Naive B cell (primary cell): ENCODE data around the gene HSD3B7. TPM values are rescaled to one million over a fixed set of nuclear protein-coding genes. Genes with fewer than 3 reads are reported as not detected.

Source experiments
- ATAC-seq, 2 donors: fragments of 150-1000 bp; cut with Tn5 transposase; 2 replicates each; pipeline ENCODE4 v1.10.0; 2021; ENCODE audit warnings: low read depth in 2 of 2, mild to moderate bottlenecking in 2 of 2, moderate library complexity in 2 of 2
- DNase-seq: peaks from one replicate; pipeline ENCODE4 v3.0.0; 2022
- H3K27ac Mint-ChIP-seq, 6 donors: one replicate each; pipeline ENCODE4 v1.8.0; 2020 to 2022; ENCODE audit warnings: mild to moderate bottlenecking in 6 of 6, mixed read lengths in 6 of 6, moderate library complexity in 5 of 6, inconsistent platforms in 2 of 6
- H3K27me3 Mint-ChIP-seq, 3 donors: one replicate each; pipeline ENCODE4 v1.8.0; 2021 to 2022; ENCODE audit warnings: mixed read lengths in 3 of 3, mild to moderate bottlenecking in 1 of 3
- H3K36me3 Mint-ChIP-seq, 2 donors: one replicate each; pipeline ENCODE4 v1.8.0; 2020 to 2022; ENCODE audit warnings: mixed read lengths in 2 of 2, inconsistent platforms in 1 of 2, mild to moderate bottlenecking in 1 of 2
- H3K4me1 Mint-ChIP-seq, 3 donors: one replicate each; pipeline ENCODE4 v1.8.0; 2020 to 2022; ENCODE audit warnings: mixed read lengths in 3 of 3, inconsistent platforms in 1 of 3, mild to moderate bottlenecking in 1 of 3, moderate library complexity in 1 of 3
- H3K4me3 Mint-ChIP-seq, 8 donors: one replicate each; pipeline ENCODE4 v1.8.0; 2020 to 2022; ENCODE audit warnings: mild to moderate bottlenecking in 8 of 8, mixed read lengths in 8 of 8, moderate library complexity in 8 of 8, inconsistent platforms in 2 of 8
- H3K9me3 Mint-ChIP-seq, 7 donors: one replicate each; pipeline ENCODE4 v1.8.0; 2020 to 2022; ENCODE audit warnings: mixed read lengths in 7 of 7, mild to moderate bottlenecking in 5 of 7, inconsistent platforms in 2 of 7, moderate library complexity in 1 of 7
- polyA plus RNA-seq, 6 donors: library from polyadenylated mRNA; unstranded; fragments of 300-500 nt; fragmentation: Illumina TruSeq; gene quantifications; one replicate each; pipeline ENCODE4 v1.2.3, GENCODE V29; 2021; ENCODE audit warnings: low read depth in 6 of 6

The HSD3B7 gene
- polyA plus RNA-seq, 6 donors from 2014 or later, result not detected

DNA sequence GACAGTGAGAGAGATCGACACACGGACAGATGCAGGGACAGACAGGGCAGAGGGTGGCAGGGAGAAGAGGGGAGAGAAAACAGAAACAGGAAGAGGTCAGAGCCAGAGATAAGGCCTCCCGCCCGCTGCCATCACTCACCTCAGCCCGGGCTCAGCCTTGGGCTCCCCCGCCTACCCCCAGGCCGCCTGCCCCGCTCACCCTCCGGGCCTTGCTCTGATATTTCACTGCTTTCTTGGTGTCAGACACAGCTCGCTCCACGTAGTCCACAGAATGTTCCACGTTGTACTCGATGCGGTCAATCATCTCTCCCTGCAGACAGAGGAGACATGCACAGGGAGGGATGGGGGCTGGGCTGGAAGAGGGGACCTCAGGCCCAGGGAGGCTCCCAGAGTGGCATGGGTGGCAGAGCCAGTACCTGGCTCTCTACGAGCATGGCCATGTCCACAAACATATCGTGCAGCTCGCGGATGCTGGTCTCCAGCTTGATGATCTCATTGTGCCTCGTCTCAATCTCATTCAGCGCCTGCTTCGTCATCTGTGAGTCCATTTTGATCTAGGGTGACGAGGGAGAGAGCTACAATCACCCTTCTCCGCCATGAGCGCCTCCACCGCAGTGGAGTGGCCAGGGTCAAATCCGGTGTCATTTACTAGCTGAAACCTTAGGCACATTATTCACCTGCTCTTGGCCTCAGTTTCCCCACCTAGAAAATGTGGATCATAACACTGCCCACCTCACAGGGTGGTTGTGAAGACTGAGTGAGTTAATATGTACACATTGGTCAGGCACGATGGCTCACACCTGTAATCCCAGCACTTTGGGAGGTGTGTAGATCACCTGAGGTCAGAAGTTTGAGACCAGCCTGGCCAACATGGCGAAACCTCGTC, 8.2 kb downstream of the HSD3B7 start:
- DNase-seq, result no peak
- Mint-ChIP-seq H3K4me3 (peak overlapping the region in 1 of 8 donors; percentile 66), H3K36me3 (no peaks in the 10 kb centered on the region), H3K27me3 (peaks cover 0 to 6% (median 0%) of the 10 kb centered on the region in 3 donors), H3K9me3 (no peaks in the 10 kb centered on the region), H3K27ac (peak overlapping the region in 2 of 6 donors; percentile 7 to 14), H3K4me1 (peaks cover 0 to 3% (median 0%) of the 10 kb centered on the region in 3 donors)
- ATAC-seq, result no peak

DNA sequence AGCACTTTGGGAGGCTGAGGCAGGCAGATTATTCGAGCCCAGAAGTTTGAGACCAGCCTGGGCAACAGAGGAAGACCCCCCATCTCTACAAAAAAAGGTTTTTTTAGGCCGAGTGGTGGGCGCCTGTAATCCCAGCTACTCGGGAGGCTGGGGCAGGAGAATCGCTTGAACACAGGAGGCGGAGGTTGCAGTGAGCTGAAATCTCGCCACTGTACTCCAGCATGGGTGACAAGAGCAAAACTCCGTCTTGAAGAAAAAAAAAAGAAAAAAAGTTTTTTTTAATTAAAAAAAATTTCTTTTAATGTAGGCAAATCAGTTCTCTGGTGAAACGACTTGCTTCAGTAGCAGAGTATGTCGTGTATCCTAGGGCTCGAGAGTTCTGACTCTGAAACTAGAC, 10.9 kb downstream of the HSD3B7 start:
- H3K4me3 Mint-ChIP-seq, result peak overlapping the region; percentile 18 to 79 (median 66)
- no peaks in the 10 kb centered on the region for H3K36me3 Mint-ChIP-seq
- H3K9me3 Mint-ChIP-seq, result no peaks in the 10 kb centered on the region
- no peak for DNase-seq
- peaks cover 0 to 5% (median 0%) of the 10 kb centered on the region in 3 donors for H3K27me3 Mint-ChIP-seq
- ATAC-seq, result no peak
- H3K4me1 Mint-ChIP-seq, result peaks cover 0 to 3% (median 0%) of the 10 kb centered on the region in 3 donors
- H3K27ac Mint-ChIP-seq, result peak overlapping the region in 3 of 6 donors; percentile 64 to 87 (median 76)

DNA sequence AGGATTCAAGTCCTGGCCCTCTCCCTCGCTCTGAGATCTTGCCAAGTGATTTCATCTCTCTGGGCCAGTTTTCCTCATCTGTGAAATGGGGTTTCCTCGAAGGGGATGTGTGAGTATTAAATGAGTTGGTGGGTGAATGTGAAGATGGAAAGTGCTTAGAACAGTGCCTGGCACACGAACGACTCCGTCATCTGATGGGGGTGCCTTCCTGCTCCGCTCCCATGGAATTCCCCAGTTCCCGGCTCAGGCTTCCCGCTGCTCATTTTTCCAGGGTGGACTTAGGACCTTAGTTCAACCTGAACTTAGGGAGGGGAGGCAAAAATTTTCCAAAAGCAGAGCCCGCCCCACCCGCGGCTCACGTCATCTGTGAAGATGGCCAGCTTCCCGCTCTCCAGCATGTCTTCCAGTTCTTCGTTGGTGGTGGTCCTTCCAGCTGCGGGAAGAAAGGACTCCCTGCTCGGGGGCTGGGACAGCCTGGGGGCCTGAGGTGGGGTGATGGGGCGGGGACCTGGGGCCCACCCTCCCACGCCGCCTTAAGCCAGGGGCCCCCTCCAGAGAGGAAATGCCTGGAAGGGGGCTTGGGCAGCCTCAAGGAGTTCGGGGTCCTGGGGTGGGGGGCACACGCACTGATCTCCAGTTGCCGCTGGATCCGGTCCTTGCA, 11.4 kb downstream of the HSD3B7 start:
- peak overlapping the region; percentile 74 to 93 (median 82) for H3K4me3 Mint-ChIP-seq
- ATAC-seq (no peak), DNase-seq (no peak)
- no peaks in the 10 kb centered on the region for H3K9me3 Mint-ChIP-seq
- H3K36me3 Mint-ChIP-seq, result no peaks in the 10 kb centered on the region
- H3K4me1 Mint-ChIP-seq, result peaks cover 0 to 3% (median 0%) of the 10 kb centered on the region in 3 donors
- H3K27me3 Mint-ChIP-seq, result peaks cover 0 to under 1% (median 0%) of the 10 kb centered on the region in 3 donors
- H3K27ac Mint-ChIP-seq, result peak overlapping the region in 4 of 6 donors; percentile 64 to 87 (median 73)

DNA sequence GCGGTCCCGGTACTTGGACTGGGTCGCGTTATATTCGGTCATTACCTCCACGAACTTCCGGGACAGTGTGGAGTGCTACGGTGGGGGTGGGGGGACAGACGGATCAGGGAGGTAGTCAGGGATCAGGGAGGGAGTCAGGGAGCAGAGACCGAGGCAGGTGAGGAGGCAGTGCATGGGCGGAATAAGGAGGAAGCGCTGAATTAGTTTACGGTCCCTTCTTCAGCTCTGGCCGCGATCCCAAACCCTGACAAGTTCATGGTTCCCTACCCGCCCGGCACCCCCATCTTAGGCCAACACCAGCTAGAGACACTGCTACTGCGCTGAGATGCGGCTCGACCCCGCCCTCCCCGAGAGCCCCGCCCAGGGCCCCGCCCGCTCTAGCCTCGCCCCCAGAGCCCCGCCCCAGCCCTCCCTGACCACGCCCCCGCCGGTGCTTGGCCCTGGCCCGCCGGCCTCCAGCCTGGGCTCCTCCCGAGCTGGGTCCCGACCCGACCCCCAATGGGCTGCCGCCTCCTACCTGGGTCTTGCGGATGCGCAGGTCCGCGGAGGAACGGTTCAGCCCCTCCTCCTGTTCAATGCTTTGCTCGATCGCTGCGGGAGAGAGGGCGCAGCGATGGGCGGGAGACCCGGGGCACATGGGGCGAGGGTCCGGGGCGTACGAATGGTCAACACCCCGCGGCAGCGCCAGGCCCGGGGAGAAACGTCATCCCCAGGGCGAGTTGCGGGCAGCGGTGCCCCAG, 12.1 kb downstream of the HSD3B7 start:
- DNase-seq, result peak; percentile 61
- peak; percentile 98 for ATAC-seq
- H3K4me1 Mint-ChIP-seq, result peaks cover 0 to 3% (median 0%) of the 10 kb centered on the region in 3 donors
- H3K9me3 Mint-ChIP-seq, result no peaks in the 10 kb centered on the region
- H3K27me3 Mint-ChIP-seq, result peaks cover 2 to 8% (median 5%) of the 10 kb centered on the region in 3 donors
- peak overlapping the region in 4 of 6 donors; percentile 70 to 84 (median 74) for H3K27ac Mint-ChIP-seq
- H3K36me3 Mint-ChIP-seq, result no peaks in the 10 kb centered on the region
- peak overlapping the region; percentile 76 to 93 (median 82) for H3K4me3 Mint-ChIP-seq

DNA sequence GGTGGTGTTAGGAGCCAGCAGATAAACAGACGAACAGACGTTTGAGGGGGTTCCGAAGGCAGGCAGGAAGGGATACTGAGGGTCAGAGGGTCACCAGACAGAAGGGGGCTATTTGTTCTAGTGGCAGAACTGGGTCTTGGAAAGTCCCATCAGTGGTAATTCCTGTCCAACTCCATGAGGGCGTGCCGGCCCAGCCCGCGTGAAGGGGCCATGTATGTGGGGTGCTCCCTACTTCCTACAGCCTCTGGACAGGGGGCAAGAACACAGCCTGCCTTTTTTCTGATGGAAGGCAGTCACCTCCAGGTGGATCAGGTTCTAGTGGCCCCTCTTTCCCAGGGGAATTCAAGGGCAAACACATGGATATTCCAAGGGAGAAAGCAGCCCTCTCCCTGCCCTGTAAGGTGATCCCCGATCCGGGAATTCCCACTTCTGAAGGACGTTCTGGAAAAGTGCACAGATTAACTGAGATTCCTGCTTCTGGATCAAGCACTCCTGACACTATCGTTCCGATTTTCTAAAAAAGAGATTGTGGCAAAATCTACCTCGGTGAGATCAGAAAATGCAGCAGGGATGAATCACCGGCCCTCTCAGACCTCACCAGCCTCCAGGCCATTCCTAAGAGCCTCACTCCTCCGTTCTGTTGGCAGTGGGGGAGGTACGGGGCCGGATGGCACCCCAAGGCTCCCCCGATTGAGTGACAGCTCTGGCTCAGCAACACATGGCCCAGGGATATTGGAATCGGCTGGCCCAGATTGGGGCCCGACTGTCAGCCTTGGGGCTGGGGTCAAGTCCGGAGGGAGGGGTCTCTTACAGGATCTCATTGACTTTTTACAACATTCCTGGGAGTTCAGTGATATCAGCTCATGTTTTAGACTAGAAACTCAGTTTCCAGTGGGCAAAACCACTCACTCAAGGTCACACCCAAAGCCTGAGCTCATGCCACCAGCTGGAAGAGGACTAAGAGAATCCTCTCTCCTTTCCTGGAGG, 13.0 kb downstream of the HSD3B7 start:
- ATAC-seq, result no peak
- Mint-ChIP-seq H3K4me3 (peak overlapping the region; percentile 45 to 93 (median 78)), H3K27ac (peak overlapping the region in 1 of 6 donors; percentile 72), H3K4me1 (peaks cover 0 to 3% (median 0%) of the 10 kb centered on the region in 3 donors), H3K27me3 (peaks cover 4 to 9% (median 7%) of the 10 kb centered on the region in 3 donors), H3K9me3 (no peaks in the 10 kb centered on the region), H3K36me3 (no peaks in the 10 kb centered on the region)
- no peak for DNase-seq

DNA sequence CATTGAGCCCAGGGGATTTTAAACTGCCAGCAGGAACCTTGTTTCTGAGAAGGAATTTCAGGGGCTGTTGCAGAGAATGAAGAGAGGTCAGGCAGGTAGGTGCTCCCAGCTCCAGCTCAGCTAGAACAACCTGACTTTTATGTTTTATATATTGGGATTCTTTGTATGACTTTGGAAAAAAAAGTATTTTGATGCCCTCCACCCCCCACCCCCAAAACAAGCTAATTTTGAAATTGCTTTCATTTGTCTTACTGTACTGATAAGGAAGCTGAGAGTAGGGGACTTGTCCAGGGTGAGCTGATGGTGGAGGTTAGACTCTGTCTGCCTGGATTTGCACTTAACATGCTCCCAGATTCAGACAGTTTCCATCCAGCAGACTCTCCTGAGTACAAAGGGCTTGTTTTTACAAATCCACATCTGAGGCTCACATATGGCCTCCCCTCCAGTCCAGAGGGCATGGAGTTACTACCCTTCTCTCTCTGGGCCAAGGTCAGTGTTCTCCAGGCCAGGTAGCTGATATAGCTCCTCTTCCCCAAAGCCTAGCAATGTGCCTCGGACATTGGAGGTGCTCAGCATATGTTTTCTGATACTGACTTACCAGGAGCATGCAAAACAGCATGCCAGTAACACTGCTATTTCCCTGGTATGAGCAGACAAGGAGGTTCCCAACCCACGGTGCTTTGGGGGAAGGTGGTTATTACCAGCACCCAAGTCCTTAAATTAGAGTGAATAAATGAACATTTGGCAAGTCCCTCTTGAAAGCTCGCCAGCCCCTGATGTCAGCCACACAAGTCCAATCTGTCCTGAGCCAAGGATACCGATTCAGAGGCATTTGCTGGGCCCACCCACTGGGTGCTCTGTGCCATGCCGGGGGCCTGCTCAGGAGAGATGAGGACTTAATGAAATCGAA, 14.1 kb downstream of the HSD3B7 start:
- no peak for DNase-seq
- H3K27ac Mint-ChIP-seq, result peak overlapping the region in 1 of 6 donors; percentile 47
- H3K27me3 Mint-ChIP-seq, result peaks cover 6 to 9% (median 7%) of the 10 kb centered on the region in 3 donors
- peak overlapping the region in 3 of 8 donors; percentile 15 to 45 (median 30) for H3K4me3 Mint-ChIP-seq
- no peaks in the 10 kb centered on the region for H3K9me3 Mint-ChIP-seq
- ATAC-seq, result no peak
- no peaks in the 10 kb centered on the region for H3K36me3 Mint-ChIP-seq
- peaks cover 0 to 3% (median 0%) of the 10 kb centered on the region in 3 donors for H3K4me1 Mint-ChIP-seq

DNA sequence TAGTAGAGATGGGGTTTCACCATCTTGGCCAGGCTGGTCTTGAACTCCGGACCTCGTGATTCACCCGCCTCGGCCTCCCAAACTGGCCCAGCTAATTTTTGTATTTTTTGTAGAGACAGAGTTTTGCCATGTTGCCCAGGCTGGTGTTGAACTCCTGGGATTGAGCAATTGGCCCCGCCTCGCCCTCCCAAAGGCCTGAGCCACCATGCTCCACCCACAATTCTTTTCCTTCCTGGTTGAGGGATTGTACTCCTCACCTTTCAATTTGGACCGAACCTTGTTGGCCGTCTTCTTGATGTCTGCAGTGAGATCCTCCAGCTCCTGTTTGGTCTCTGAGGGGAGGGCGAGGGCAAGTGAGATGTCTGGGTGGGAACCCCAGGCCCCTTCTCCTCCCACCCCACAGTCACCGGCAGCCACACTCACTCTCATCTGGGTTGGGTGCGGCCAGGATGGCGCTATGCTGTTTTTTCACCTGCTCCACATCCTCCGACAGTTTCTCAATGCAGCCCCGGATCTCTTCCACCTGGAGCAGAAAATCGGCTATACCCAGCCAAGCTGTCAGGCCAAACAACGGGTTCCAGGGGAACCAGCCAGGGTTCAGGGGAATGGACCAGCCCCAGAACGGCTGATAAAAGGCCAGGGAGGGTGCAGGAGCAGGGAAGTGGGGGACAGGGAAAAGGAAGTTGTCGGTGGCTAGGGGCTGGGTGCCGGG, 15.8 kb downstream of the HSD3B7 start:
- H3K27ac Mint-ChIP-seq, result no peak overlapping the region
- no peaks in the 10 kb centered on the region for H3K9me3 Mint-ChIP-seq
- H3K4me1 Mint-ChIP-seq, result peaks cover 0 to 3% (median 0%) of the 10 kb centered on the region in 3 donors
- ATAC-seq, result no peak
- no peak for DNase-seq
- no peaks in the 10 kb centered on the region for H3K36me3 Mint-ChIP-seq
- H3K27me3 Mint-ChIP-seq, result peaks cover 8 to 16% (median 10%) of the 10 kb centered on the region in 3 donors
- H3K4me3 Mint-ChIP-seq, result no peak overlapping the region

DNA sequence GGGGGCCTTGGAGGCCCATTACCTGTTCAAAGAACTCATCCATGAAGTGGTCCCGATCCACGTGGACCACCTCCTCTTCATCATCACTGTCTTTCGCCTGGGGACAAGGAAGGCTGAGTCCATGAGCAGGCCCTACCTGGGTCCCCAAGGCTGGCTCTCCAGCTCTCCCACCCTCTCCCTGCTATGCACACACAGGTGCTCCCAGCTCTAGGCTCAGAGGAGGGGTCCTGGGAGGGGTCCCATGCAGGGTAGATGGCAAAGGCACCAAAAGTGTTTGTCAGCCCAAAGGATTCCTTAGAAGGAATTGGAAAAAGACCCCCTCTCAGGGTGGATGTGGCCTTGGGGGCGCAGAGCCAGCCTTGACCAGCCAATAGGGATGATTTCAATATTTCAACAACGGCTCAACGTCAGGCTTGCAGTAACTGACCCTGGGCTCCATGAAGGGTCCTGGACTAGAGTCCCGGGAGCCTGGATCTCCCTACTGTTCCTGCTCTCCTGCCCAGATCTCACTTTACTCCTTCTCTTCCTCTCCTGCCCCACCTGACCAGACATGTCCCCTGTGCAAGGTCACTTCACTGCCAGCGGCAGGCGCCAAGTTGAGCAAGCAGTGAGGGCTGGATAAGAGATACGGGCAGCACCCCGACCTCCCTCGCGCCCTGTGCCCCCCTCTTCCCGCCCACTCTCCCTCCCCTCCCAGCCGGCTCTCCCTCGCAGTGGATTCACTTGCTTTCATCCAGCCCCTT, 16.7 kb downstream of the HSD3B7 start:
- Mint-ChIP-seq H3K4me3 (no peak overlapping the region), H3K27me3 (peaks cover 12 to 24% (median 18%) of the 10 kb centered on the region in 3 donors), H3K9me3 (no peaks in the 10 kb centered on the region), H3K36me3 (no peaks in the 10 kb centered on the region), H3K4me1 (peaks cover 0 to 3% (median 0%) of the 10 kb centered on the region in 3 donors), H3K27ac (peak overlapping the region in 2 of 6 donors; percentile 26 to 96)
- DNase-seq (no peak), ATAC-seq (no peak)

DNA sequence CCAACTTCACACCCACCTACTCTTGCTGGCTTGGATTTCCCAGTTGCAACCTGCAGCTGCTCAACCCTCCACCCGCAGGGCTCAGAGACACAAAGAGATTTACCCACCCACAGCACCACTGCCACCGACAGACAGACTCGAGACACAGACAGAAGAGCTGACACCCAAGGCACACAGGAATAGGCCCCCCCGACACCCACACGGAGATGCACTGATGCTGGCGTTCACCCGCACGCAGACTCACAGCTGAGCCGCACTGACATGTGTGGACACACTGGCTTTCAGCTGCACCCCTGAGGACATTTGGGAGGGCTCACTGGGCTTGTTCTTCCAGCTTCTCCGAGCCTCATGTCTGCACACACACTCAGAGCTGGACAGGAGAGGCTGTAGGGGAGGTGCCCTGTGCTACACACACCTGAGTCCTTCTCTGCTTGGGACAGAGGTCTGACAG, 17.3 kb downstream of the HSD3B7 start:
- DNase-seq, result no peak
- Mint-ChIP-seq H3K36me3 (no peaks in the 10 kb centered on the region), H3K27ac (peak overlapping the region in 1 of 6 donors; percentile 96), H3K9me3 (no peaks in the 10 kb centered on the region), H3K4me3 (no peak overlapping the region), H3K27me3 (peaks cover 12 to 24% (median 18%) of the 10 kb centered on the region in 3 donors), H3K4me1 (no peaks in the 10 kb centered on the region)
- ATAC-seq, result no peak

DNA sequence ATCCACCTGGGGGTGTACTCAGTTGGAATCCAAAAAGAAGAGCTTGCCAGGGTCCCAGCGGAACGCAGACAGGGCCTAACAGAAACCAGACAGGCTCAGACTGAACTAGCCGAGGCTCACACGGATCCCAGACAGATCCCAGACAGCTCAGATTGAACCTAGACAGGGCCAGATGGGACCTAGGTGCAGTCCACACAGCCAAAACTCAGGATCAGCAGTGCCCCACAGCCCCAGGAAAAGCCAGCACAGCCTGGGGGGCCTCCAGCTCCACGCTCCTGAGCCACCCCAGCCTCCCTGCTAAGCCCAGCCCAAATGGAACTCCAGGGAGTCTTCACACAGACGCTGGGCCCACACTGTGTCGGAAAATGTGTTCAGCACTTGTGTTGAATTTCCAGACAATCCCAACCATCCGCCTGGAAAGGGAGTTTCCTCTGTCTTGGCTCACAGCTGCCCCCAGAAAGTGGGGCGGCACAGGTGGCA, 17.9 kb downstream of the HSD3B7 start:
- DNase-seq (no peak), ATAC-seq (no peak)
- Mint-ChIP-seq H3K4me1 (no peaks in the 10 kb centered on the region), H3K36me3 (no peaks in the 10 kb centered on the region), H3K27me3 (peaks cover 12 to 24% (median 18%) of the 10 kb centered on the region in 3 donors), H3K9me3 (no peaks in the 10 kb centered on the region), H3K27ac (peak overlapping the region in 1 of 6 donors; percentile 32), H3K4me3 (no peak overlapping the region)
